Gastrocnemius medialis (tissue), 4 donors: ENCODE results near the gene ARHGAP15.

ENCODE experiments used
- CTCF ChIP-seq, 5 experiments: fragments of 450-650 bp in 3 of 5; fragments of 200-600 bp in 2 of 5; sonication (generic) in 2 of 5; IDR thresholded peaks in 4 of 5; conservative IDR thresholded peaks in 1 of 5; 1 replicate in 4 of 5; 2 replicates in 1 of 5; pipeline ENCODE4 v1.5.1; 2016 to 2019; ENCODE audit warnings: antibody characterized with exemption in 5 of 5, mild to moderate bottlenecking in 3 of 5, moderate library complexity in 3 of 5
- POLR2A ChIP-seq, 2 donors: fragments of 450-650 bp; IDR thresholded peaks; one replicate each; pipeline ENCODE4 v1.6.1; 2017; ENCODE audit warnings: antibody characterized with exemption in 2 of 2, mild to moderate bottlenecking in 2 of 2, moderate library complexity in 2 of 2

- TF ChIP-seq CTCF (IDR thresholded peaks at IDR 0.05 in 4 of 5, conservative IDR thresholded peaks at IDR 0.05 in 1 of 5) (no peak), POLR2A (IDR thresholded peaks at IDR 0.05) (no peak)
Observed at GRCh38 chr2:143514413-143514812, 385.2 kb downstream of the ARHGAP15 start.
